SU-DHL-6 (cell line): ENCODE measurements around the gene PLB1.

Experiments
- H2AFZ ChIP-seq: fragments of 200-600 bp; sonication (generic); 2 replicates; pipeline ENCODE4 v1.6.1; 2014; ENCODE audit warnings: low read depth, mild to moderate bottlenecking, moderate library complexity, mixed read lengths, antibody characterized with exemption, low read length; ENCODE audit not compliant: severe bottlenecking
- H3F3A ChIP-seq: fragments of 200-600 bp; shearing (Covaris generic); 2 replicates; pipeline ENCODE4 v1.6.0; 2016; ENCODE audit warnings: antibody characterized with exemption, mild to moderate bottlenecking; ENCODE audit not compliant: insufficient read depth
- H3K27ac ChIP-seq: fragments of 200-600 bp; sonication (generic); 2 replicates; pipeline ENCODE4 v1.5.1; 2016; ENCODE audit warnings: low read depth, mild to moderate bottlenecking, low read length, moderate library complexity, mixed read lengths
- H3K27me3 ChIP-seq: fragments of 200-600 bp; sonication (generic), shearing (Covaris generic); 2 replicates; pipeline ENCODE4 v1.6.0; 2014; ENCODE audit warnings: mild to moderate bottlenecking, low read length
- H3K36me3 ChIP-seq: fragments of 200-600 bp; sonication (generic); 2 replicates; pipeline ENCODE4 v1.6.1; 2014; ENCODE audit warnings: mild to moderate bottlenecking, low read length, mixed read lengths
- H3K4me2 ChIP-seq: fragments of 300-600, 200-600 bp; shearing (Covaris generic), sonication (generic); 2 replicates; pipeline ENCODE4 v1.6.0; 2014; ENCODE audit warnings: low read length, low read depth, mild to moderate bottlenecking; ENCODE audit not compliant: poor library complexity, severe bottlenecking
- H3K4me3 ChIP-seq: fragments of 200-600 bp; sonication (generic); 2 replicates; pipeline ENCODE4 v1.5.1; 2014; ENCODE audit warnings: antibody characterized with exemption, low read length, mild to moderate bottlenecking, mixed read lengths; ENCODE audit not compliant: insufficient read depth, poor library complexity, severe bottlenecking
- H3K79me2 ChIP-seq: fragments of 200-600 bp; sonication (generic); 2 replicates; pipeline ENCODE4 v1.6.1; 2014; ENCODE audit warnings: mild to moderate bottlenecking, low read length, moderate library complexity; ENCODE audit not compliant: insufficient read depth
- H3K9ac ChIP-seq: fragments of 200-600 bp; sonication (generic); 2 replicates; pipeline ENCODE4 v1.7.0; 2014; ENCODE audit warnings: mild to moderate bottlenecking, low read length
- H3K9me2 ChIP-seq: fragments of 200-600 bp; sonication (generic); replicated peaks from 2 replicates; pipeline ENCODE4 v1.6.1; 2014; ENCODE audit warnings: low read length; ENCODE audit not compliant: insufficient read depth
- H3K9me3 ChIP-seq: fragments of 200-600 bp; sonication (generic); 2 replicates; pipeline ENCODE4 v1.6.1; 2014; ENCODE audit warnings: low read length, mixed read lengths; ENCODE audit not compliant: insufficient read depth
- H4K20me1 ChIP-seq: fragments of 200-600 bp; sonication (generic); 2 replicates; pipeline ENCODE4 v1.6.1; 2014; ENCODE audit warnings: low read depth, mild to moderate bottlenecking, antibody characterized with exemption, low read length, moderate library complexity, mixed read lengths
- EZH2phosphoT487 ChIP-seq: fragments of 200-600 bp; sonication (generic), shearing (Covaris generic); conservative IDR thresholded peaks from 2 replicates; pipeline ENCODE4 v1.6.1; 2018; ENCODE audit warnings: mild to moderate bottlenecking, antibody characterized with exemption, low read length, moderate library complexity, mixed read lengths
- TF ChIP-seq, protein P1 (sequence below): fragments of 200-600 bp; sonication (generic); IDR thresholded peaks from one replicate; pipeline ENCODE4 v1.5.1; 2017; ENCODE audit warnings: antibody characterized with exemption, mild to moderate bottlenecking, low read length, moderate library complexity; ENCODE audit not compliant: insufficient read depth, poor library complexity, severe bottlenecking

The PLB1 gene

GRCh38 chr2:28525481-28525880 is 29.6 kb downstream of the PLB1 start:
- Histone ChIP-seq H3K27ac (no peak overlapping the region), H3K36me3 (no peaks in the 10 kb centered on the region), H3K79me2 (no peaks in the 10 kb centered on the region), H3K27me3 (no peaks in the 10 kb centered on the region), H4K20me1 (no peaks in the 10 kb centered on the region), H2AFZ (no peak overlapping the region), H3K9me3 (no peaks in the 10 kb centered on the region), H3F3A (no peaks in the 10 kb centered on the region), H3K9ac (no peak overlapping the region), H3K4me3 (no peak overlapping the region), H3K4me2 (no peak overlapping the region), H3K9me2 (no peaks in the 10 kb centered on the region)
- TF ChIP-seq, protein P1, sequence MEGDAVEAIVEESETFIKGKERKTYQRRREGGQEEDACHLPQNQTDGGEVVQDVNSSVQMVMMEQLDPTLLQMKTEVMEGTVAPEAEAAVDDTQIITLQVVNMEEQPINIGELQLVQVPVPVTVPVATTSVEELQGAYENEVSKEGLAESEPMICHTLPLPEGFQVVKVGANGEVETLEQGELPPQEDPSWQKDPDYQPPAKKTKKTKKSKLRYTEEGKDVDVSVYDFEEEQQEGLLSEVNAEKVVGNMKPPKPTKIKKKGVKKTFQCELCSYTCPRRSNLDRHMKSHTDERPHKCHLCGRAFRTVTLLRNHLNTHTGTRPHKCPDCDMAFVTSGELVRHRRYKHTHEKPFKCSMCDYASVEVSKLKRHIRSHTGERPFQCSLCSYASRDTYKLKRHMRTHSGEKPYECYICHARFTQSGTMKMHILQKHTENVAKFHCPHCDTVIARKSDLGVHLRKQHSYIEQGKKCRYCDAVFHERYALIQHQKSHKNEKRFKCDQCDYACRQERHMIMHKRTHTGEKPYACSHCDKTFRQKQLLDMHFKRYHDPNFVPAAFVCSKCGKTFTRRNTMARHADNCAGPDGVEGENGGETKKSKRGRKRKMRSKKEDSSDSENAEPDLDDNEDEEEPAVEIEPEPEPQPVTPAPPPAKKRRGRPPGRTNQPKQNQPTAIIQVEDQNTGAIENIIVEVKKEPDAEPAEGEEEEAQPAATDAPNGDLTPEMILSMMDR: no peak
- no peak for TF ChIP-seq EZH2phosphoT487

DNA sequence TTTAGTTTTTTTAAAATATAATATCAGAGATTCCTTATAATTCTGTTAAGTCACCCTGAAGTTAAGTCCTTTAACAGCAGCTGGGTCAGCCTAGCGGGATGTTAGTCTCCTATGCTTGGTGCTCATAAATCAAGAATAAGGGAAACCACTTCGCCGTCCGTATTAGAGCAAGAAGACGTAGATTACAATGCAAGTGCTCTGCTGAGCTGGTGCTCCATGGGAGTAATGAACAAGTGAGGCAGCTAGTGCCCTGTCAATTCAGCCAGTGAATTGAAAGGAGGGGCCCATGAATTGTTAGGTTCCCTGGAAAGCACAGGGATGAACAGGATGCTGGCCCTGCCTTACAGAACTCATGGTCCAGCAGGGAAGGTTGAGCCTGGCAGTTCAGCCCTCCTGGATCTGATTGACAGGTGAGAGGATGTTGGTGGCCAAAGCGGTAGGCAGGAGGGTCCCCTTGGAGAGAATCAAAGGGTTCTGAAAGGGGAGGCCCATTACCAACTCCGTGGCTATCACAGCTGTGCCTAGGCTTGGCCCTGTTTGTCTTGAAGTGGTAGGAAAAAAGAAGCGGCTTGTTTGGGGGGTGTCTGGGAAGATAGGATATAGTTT is 30.8 kb downstream of the PLB1 start:
- H3K79me2 ChIP-seq: no peaks in the 10 kb centered on the region
- H2AFZ ChIP-seq: no peak overlapping the region
- no peaks in the 10 kb centered on the region for H3K36me3 ChIP-seq
- H3K9me3 ChIP-seq: no peaks in the 10 kb centered on the region
- no peaks in the 10 kb centered on the region for H3K9me2 ChIP-seq
- H4K20me1 ChIP-seq: no peaks in the 10 kb centered on the region
- no peak overlapping the region for H3K4me3 ChIP-seq
- H3K4me2 ChIP-seq: no peak overlapping the region
- TF ChIP-seq, protein P1: no peak
- no peak for TF ChIP-seq EZH2phosphoT487
- no peaks in the 10 kb centered on the region for H3F3A ChIP-seq
- H3K27me3 ChIP-seq: no peaks in the 10 kb centered on the region
- H3K27ac ChIP-seq: no peak overlapping the region
- H3K9ac ChIP-seq: no peak overlapping the region

DNA sequence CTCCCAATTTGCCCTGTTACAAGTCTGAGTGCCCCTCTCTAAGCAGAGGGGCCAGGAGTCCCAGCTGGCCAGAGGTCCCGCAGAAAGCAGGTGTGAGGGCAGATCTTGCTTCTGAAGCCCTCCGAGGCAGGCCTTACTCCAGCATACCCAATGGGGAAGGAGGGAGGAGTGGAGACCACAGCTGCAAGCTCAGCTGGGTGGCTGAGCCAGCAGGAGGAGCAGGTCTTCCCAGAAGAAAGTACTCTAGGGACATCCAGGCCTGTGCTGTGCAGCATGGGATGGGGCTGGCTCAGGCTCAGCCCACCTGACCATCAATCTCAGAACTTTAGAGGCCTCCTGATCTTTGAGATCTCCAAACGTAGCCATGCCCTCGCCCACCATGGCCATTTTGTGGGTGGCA is 31.3 kb downstream of the PLB1 start:
- Histone ChIP-seq H3K4me3 (no peak overlapping the region), H3K4me2 (no peak overlapping the region), H3K27ac (no peak overlapping the region), H3K9me3 (no peaks in the 10 kb centered on the region), H4K20me1 (no peaks in the 10 kb centered on the region), H3F3A (no peaks in the 10 kb centered on the region), H3K9me2 (no peaks in the 10 kb centered on the region), H3K36me3 (no peaks in the 10 kb centered on the region), H3K27me3 (no peaks in the 10 kb centered on the region), H3K79me2 (no peaks in the 10 kb centered on the region), H3K9ac (no peak overlapping the region), H2AFZ (no peak overlapping the region)
- no peak for TF ChIP-seq EZH2phosphoT487
- TF ChIP-seq, protein P1: no peak
